Measurements from ENCODE around the gene MGLL. TPM values are rescaled to one million over a fixed set of nuclear protein-coding genes. Genes with fewer than 3 reads are reported as not detected.

MGLL gene
- total RNA-seq, 1 experiment from 2014 or later: 2.1 TPM

- ChIA-PET CTCF (no interaction called here), POLR2A (no interaction called here)
- ATAC-seq (no peak), DNase-seq (ENCODE audit: low read depth, low spot score) (no peak)
- Histone ChIP-seq H3K27me3 (ENCODE audit: control insufficient read depth, insufficient read depth, low read length) (no peaks in the 10 kb centered on the region), H3K4me1 (ENCODE audit: control insufficient read depth, insufficient read depth, low read length) (peaks cover 7% of the 10 kb centered on the region; the same call in 1 of the 2 replicates), H3K36me3 (ENCODE audit: control insufficient read depth, insufficient read depth, low read length) (no peaks in the 10 kb centered on the region), H3K9me3 (ENCODE audit: control insufficient read depth, insufficient read depth, low read depth, low read length) (peaks cover 2% of the 10 kb centered on the region; the same call in 1 of the 2 replicates), H3K4me3 (ENCODE audit: low read depth in 2 of 2, low read length in 2 of 2) (no peak overlapping the region), H3K27ac (ENCODE audit: low read length) (no peak overlapping the region)
- TF ChIP-seq REST (IDR thresholded peaks at IDR 0.05; ENCODE audit: insufficient read depth in 1 of 2, low read depth in 2 of 2, low read length in 1 of 2) (no peak), CTCF (IDR thresholded peaks at IDR 0.05) (no peak), POLR2AphosphoS5 (IDR thresholded peaks at IDR 0.05; ENCODE audit: low read depth, low read length) (no peak), TCF7L2 (IDR thresholded peaks at IDR 0.05; ENCODE audit: low read depth, low read length) (no peak), SIN3A (IDR thresholded peaks at IDR 0.05; ENCODE audit: borderline replicate concordance, insufficient read depth, low read depth, low read length) (no peak)
- in situ Hi-C loops (cut with HindIII; ENCODE audit: low pct_unique_long_range_greater_than_20kb, low sequenced_read_pairs): no loop called here
- BruUV-seq (replicated peaks): no TSS peak
- intact Hi-C loops (cut with micrococcal nuclease; ENCODE audit: unreplicated experiment): no loop called here
Measured at GRCh38 chr3:127772273-127772672, 50.0 kb downstream of the MGLL start.

- no peak for ATAC-seq
- Histone ChIP-seq H3K27me3 (ENCODE audit: control insufficient read depth, insufficient read depth, low read length) (no peaks in the 10 kb centered on the region), H3K27ac (ENCODE audit: low read length) (no peak overlapping the region), H3K4me1 (ENCODE audit: control insufficient read depth, insufficient read depth, low read length) (peaks cover 7% of the 10 kb centered on the region; the same call in 1 of the 2 replicates), H3K36me3 (ENCODE audit: control insufficient read depth, insufficient read depth, low read length) (no peaks in the 10 kb centered on the region), H3K4me3 (ENCODE audit: low read depth in 2 of 2, low read length in 2 of 2) (no peak overlapping the region), H3K9me3 (ENCODE audit: control insufficient read depth, insufficient read depth, low read depth, low read length) (no peaks in the 10 kb centered on the region)
- ChIA-PET POLR2A (no interaction called here), CTCF (no interaction called here)
- DNase-seq (ENCODE audit: low read depth, low spot score): no peak
- BruUV-seq (replicated peaks): no TSS peak
- in situ Hi-C loops (cut with HindIII; ENCODE audit: low pct_unique_long_range_greater_than_20kb, low sequenced_read_pairs) (no loop called here), intact Hi-C loops (cut with micrococcal nuclease; ENCODE audit: unreplicated experiment) (no loop called here)
- TF ChIP-seq REST (IDR thresholded peaks at IDR 0.05; ENCODE audit: insufficient read depth in 1 of 2, low read depth in 2 of 2, low read length in 1 of 2) (no peak), POLR2AphosphoS5 (IDR thresholded peaks at IDR 0.05; ENCODE audit: low read depth, low read length) (no peak), SIN3A (IDR thresholded peaks at IDR 0.05; ENCODE audit: borderline replicate concordance, insufficient read depth, low read depth, low read length) (no peak), CTCF (IDR thresholded peaks at IDR 0.05) (no peak)
Measured at GRCh38 chr3:127771746-127772145, 50.6 kb downstream of the MGLL start.
